Measurements from ENCODE around the gene ABR. TPM values are rescaled to one million over a fixed set of nuclear protein-coding genes. Genes with fewer than 3 reads are reported as not detected.

ABR gene
- total and polyA plus RNA-seq, 7 donors = 30.4 to 146 (median 79.3) TPM

GRCh38 chr17:1120596-1121441 lies 59.0 kb downstream of the ABR start:
- H3K36me3 ChIP-seq = no peaks in the 10 kb centered on the region
- no peaks in the 10 kb centered on the region for H3K9me3 ChIP-seq
- no peak overlapping the region for H3K4me3 ChIP-seq
- no peak for DNase-seq
- H3K27ac ChIP-seq = no peak overlapping the region
- H3K27me3 ChIP-seq = no peaks in the 10 kb centered on the region
- H3K4me1 ChIP-seq = peaks cover 0 to 18% (median 7%) of the 10 kb centered on the region in 4 donors
- WGBS, 2 donors = 78 to 89% methylated on average over 12 of the region's 12 CpGs
- TF ChIP-seq, protein P1, sequence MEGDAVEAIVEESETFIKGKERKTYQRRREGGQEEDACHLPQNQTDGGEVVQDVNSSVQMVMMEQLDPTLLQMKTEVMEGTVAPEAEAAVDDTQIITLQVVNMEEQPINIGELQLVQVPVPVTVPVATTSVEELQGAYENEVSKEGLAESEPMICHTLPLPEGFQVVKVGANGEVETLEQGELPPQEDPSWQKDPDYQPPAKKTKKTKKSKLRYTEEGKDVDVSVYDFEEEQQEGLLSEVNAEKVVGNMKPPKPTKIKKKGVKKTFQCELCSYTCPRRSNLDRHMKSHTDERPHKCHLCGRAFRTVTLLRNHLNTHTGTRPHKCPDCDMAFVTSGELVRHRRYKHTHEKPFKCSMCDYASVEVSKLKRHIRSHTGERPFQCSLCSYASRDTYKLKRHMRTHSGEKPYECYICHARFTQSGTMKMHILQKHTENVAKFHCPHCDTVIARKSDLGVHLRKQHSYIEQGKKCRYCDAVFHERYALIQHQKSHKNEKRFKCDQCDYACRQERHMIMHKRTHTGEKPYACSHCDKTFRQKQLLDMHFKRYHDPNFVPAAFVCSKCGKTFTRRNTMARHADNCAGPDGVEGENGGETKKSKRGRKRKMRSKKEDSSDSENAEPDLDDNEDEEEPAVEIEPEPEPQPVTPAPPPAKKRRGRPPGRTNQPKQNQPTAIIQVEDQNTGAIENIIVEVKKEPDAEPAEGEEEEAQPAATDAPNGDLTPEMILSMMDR (IDR thresholded peaks at IDR 0.05) = no peak
- TF ChIP-seq EP300 (IDR thresholded peaks at IDR 0.05) (no peak), POLR2A (IDR thresholded peaks at IDR 0.05) (no peak), POLR2AphosphoS5 (IDR thresholded peaks at IDR 0.05) (no peak)
- intact Hi-C loops (cut with DNase I) = no loop called here

- Histone ChIP-seq H3K27me3 (no peaks in the 10 kb centered on the region), H3K36me3 (no peaks in the 10 kb centered on the region), H3K4me3 (no peak overlapping the region), H3K9me3 (no peaks in the 10 kb centered on the region), H3K27ac (no peak overlapping the region), H3K4me1 (peaks cover 0 to 27% (median 16%) of the 10 kb centered on the region in 4 donors)
- WGBS, 2 donors = 36 to 56% methylated on average over 8 of the region's 8 CpGs
- TF ChIP-seq, protein P1 (IDR thresholded peaks at IDR 0.05) = no peak
- TF ChIP-seq POLR2A (IDR thresholded peaks at IDR 0.05) (no peak), POLR2AphosphoS5 (IDR thresholded peaks at IDR 0.05) (no peak), EP300 (IDR thresholded peaks at IDR 0.05) (no peak)
- no peak for DNase-seq
- intact Hi-C loops (cut with DNase I) = no loop called here
These were observed 59.9 kb downstream of the ABR start for GRCh38 chr17:1119924-1120323.

DNA sequence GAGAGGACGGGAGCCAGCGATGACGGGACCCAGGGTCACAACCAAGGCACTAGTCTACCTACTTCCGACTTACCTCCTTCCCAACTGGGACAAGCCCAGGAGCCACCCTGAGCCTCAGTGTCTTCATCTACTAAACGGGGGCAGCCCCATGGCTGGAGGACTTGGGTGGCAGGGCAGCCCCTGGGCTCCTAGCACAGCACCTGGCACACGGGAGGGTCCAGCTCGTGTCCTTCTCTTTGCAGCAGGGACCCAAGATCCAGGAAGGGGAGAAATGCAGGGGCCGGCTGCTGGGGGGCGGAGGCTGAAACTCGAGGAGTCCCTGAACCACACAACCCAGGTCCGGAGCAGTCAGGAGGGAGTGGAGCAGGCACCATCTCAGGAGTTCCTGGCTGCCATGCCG lies 63.2 kb downstream of the ABR start:
- 62 to 73% methylated on average over 12 of the region's 12 CpGs for WGBS, 2 donors
- Histone ChIP-seq H3K4me1 (peaks cover 0 to 23% (median 17%) of the 10 kb centered on the region in 4 donors), H3K36me3 (no peaks in the 10 kb centered on the region), H3K27me3 (no peaks in the 10 kb centered on the region), H3K27ac (peak overlapping the region in 1 of 4 donors; percentile 74), H3K4me3 (no peak overlapping the region), H3K9me3 (no peaks in the 10 kb centered on the region)
- TF ChIP-seq POLR2A (IDR thresholded peaks at IDR 0.05) = no peak
- TF ChIP-seq, protein P1 (IDR thresholded peaks at IDR 0.05) = no peak
- intact Hi-C loops (cut with DNase I) = no loop called here
- no peak for DNase-seq

DNA sequence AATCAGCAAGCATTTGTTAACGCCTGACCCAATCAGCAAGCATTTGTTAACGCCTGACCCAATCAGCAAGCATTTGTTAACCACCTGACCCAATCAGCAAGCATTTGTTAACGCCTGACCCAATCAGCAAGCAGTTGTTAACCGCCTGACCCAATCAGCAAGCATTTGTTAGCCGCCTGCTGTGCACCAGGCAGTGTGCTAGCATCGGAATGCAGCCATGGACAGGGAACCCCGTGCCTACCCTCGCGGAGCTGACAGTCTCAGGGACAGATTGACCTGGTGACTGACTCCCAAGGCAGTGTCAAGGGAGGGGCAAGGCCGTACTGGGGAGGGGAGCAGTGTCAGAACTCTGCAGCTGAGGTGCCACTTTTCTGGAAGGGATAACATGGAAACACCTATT lies 66.9 kb downstream of the ABR start:
- H3K27ac ChIP-seq = no peak overlapping the region
- intact Hi-C loops (cut with DNase I) = no loop called here
- H3K4me1 ChIP-seq = peaks cover 0 to 52% (median 47%) of the 10 kb centered on the region in 4 donors

More for the DNA sequence above, 66.9 kb downstream of the ABR start:
- no peak for DNase-seq
- no peaks in the 10 kb centered on the region for H3K27me3 ChIP-seq
- H3K36me3 ChIP-seq = no peaks in the 10 kb centered on the region
- TF ChIP-seq, protein P1 (IDR thresholded peaks at IDR 0.05) = no peak
- TF ChIP-seq EP300 (IDR thresholded peaks at IDR 0.05) (no peak), POLR2A (IDR thresholded peaks at IDR 0.05) (no peak), POLR2AphosphoS5 (IDR thresholded peaks at IDR 0.05) (no peak)
- H3K4me3 ChIP-seq = no peak overlapping the region
- WGBS, 2 donors = 82 to 90% methylated on average over 10 of the region's 10 CpGs
- H3K9me3 ChIP-seq = no peaks in the 10 kb centered on the region
